GM21576 (cell line): ENCODE measurements around the gene NCOR1.
"Not testable (repeated sequence)": the region's sequence is repeated elsewhere in the genome, so short reads cannot be mapped to it uniquely, and the experiment has no call there.

Source experiments
- ATAC-seq: cut with Tn5 transposase; IDR thresholded peaks from one replicate; pipeline ENCODE4 v1.9.1; 2021; ENCODE audit warnings: mild to moderate bottlenecking, moderate library complexity; ENCODE audit not compliant: unreplicated experiment

The NCOR1 gene

GRCh38 chr17:16215965-16216316 is 607 bp upstream of the NCOR1 start:
- no peak for ATAC-seq

GRCh38 chr17:16215002-16215272 is 397 bp downstream of the NCOR1 start:
- ATAC-seq: peak; percentile 27

GRCh38 chr17:16214190-16215001 is 938 bp downstream of the NCOR1 start:
- ATAC-seq: no peak

GRCh38 chr17:16212793-16213192 is 2.5 kb downstream of the NCOR1 start:
- ATAC-seq: no peak

DNA sequence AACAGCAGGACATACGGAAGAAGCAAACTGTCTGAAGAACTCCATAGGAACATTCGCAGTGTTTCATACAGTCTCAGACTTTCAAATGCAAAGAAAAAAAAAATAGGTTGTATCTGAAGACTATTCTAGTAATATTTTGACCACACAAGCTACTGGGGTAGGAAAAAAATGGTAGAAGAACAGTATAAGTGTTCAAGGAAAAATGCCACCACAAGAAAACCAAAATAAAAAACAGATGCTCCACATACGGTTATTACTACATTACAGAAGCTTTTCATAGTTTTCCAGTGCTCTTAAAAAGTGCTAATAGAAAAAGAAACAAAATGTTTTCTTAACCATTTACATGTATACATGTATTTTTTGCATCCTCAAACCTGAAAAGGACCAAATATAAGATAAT is 3.7 kb downstream of the NCOR1 start:
- ATAC-seq: no peak

- not testable (repeated sequence) for ATAC-seq
Measured at GRCh38 chr17:16204763-16205162, 10.6 kb downstream of the NCOR1 start.

DNA sequence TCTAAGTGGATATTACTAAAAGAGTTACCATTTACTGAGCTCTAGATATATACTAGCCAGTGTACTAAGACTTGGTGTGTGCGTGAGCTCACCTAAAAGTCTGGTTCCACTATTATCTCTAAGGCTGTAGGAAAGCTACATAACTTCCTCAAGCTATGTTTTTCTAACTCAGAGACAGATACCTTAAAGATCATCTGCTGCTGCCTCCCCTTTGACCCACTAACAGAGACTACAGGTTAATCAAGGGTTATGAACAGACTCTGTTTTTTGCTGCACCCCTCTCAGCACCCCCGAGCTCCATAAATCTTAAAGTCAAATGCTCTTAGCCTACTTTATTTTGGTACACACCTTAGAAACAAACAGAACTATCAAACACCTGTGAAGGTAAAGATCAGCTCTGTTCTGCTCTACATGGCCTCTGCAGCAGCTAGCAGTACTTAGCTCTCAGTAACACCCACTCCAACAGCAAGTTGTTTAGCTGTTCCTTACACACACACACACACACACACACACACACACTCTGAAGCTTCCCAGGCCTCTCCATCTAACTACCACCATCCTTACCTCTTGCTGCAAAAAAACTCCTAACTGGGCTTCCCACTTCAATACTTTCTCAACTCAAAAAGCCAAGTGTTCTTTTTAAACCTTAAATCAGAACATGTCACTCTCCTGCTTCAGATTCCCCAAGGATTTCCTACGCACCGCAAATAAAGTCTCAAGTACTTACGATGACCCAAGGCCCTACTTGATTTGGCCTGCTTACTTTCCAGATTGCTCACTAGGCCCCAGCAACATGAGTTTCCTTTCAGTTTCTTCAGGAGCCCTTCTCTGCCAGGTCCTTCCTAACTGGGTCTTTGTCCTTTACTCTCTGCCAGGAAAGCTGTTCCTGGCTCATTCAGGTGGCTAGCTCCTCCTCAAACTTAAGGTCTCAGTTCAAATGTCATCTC is 12.5 kb downstream of the NCOR1 start:
- ATAC-seq: not testable (repeated sequence)

- not testable (repeated sequence) for ATAC-seq
Measured at GRCh38 chr17:16201693-16202131, 13.6 kb downstream of the NCOR1 start.

DNA sequence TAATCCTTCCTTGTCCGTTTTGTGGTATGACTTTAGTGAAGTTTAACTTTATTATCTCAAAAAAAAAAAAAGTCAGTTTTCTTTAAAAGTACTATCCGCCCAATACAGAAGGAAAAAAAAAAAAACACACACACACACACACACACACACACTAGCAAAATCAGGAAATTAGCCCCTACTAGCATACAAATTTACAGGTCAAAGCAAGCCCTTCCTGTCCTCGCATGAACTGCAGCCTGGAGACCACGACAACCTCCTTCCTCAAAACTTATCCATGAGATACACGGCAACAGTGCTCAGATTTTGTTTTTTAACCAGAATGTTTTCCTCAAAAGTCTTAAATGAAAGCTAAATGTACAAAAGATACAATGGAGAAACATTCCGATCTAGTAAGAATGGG is 16.2 kb downstream of the NCOR1 start:
- no peak for ATAC-seq

DNA sequence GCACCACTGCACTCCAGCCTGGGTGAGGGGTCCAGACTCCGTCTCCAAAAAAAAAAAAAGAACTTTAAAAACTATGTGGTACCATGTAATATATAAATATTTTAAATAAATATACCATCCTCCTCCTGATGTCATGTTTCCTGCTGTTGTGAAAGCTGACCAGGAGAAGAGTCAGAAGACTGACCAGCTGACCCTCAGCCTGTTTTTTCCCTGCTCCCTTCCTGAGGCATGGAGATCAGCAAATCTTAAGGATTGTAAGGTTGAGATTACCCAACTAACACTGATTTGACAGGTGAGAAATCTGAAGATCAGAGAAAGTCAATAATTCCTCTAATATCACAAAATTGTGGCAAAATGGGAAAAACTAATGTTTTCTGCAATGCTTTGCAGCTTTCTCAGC is 18.1 kb downstream of the NCOR1 start:
- no peak for ATAC-seq

DNA sequence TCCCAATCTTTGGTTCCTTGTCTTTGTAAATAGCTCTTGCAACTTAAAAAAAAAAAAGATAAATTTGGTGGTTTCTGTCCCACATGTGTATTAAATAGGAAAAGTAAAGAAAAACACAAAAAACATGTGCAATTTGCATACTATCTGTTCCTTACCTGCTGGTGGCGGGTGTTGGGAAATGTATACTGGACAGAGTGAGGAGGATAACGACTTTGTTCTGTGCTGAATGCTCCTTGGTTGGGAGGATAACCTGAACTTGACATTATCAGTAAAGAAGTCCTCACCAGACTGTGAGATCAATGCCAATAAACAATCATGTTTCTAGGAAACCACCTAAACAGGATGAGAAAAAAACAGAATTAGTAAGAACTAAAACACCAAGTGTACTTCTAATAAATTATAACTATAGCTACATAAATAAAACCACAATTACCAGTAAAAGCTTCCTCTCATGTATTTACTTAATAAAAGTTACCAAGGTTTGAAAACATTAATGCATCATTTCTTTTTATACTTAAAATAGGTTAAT is 21.0 kb downstream of the NCOR1 start:
- not testable (repeated sequence) for ATAC-seq

GRCh38 chr17:16191604-16192003 is 23.7 kb downstream of the NCOR1 start:
- no peak for ATAC-seq

- ATAC-seq: no peak
Measured at GRCh38 chr17:16190703-16191360, 24.5 kb downstream of the NCOR1 start.

DNA sequence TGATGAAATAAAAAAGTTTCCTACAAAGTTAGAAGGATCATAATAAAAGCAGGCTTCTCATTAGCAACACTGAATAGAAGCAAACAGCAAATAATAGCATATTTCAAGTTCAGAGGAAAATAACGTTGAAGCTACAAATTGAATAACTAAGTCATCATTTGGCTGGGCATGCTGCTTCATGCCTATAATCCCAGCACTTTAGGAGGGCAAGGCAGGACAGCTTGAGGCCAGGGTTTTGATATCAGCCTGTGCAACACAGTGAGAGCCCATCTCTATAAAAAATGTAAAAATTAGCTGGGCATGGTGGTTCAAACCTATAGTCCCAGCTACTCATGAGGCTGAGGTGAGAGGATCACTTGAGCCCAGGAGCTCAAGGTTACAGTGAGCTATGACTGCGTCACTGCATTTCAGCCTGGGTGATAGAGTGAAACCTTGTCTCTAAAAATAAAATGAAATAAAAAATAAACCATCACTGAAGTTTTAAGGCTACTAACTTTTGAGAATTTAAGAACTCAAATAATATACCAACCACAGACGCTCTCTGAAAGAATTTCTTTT is 25.5 kb downstream of the NCOR1 start:
- ATAC-seq: no peak

GRCh38 chr17:16187642-16188041 is 27.7 kb downstream of the NCOR1 start:
- ATAC-seq: no peak

- ATAC-seq: no peak
Measured at GRCh38 chr17:16181581-16181980, 33.8 kb downstream of the NCOR1 start.

DNA sequence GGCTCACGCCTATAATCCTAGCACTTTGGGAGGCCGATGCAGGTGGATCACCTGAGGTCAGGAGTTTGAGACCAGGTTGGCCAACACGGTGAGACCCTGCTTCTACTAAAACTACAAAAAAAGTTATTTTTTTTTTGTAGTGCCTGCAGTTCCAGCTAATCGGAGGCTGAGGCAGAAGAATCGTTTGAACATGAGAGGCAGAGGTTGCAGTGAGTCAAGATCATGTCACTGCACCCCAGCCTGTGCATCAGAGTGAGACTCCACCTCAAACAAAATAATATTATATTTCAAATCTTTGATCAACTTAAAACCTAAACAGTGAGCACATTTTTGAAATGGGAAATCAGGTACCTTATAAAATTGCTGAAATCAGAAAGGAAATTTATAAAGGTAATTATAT is 36.5 kb downstream of the NCOR1 start:
- no peak for ATAC-seq

DNA sequence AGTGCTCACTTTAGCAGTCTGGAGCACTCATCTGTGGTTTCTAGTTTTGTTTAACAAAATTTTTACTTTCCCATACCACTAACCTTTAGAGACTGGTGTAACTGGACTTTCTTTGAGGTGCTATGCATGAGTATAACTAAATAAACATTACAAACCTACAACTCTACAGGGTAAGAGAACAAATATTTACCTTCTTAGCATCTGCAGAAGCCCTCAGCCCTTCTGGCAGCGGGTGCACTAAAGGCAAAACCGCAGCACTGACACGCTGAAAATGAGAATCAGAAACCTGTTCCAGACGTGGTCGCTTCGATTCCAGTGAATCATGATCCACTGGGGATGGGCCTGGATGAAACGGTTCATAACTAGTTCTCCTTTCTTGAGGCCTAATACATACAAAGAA is 43.7 kb downstream of the NCOR1 start:
- ATAC-seq: no peak

GRCh38 chr17:16166766-16167165 is 48.6 kb downstream of the NCOR1 start:
- ATAC-seq: not testable (repeated sequence)

GRCh38 chr17:16158714-16159113 is 56.6 kb downstream of the NCOR1 start:
- ATAC-seq: no peak

DNA sequence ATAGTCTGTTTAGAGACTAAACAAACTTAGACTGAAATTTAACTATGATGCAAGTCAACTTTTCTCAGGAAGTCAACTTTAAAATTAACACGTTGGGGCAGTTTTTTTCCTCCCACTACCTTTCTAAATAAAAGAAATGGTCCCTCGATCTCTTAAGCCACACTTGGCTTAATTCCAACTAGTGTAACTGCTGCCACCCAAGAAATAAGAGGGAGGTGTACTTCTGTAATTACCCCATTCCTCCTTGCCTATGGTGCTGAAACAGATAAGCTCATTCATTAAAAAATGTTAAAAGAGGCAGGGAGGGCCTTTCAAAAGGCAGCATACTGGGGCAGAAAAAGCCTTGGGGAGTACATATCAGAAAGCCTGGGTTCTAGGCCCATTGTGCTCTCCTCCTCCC is 59.8 kb downstream of the NCOR1 start:
- ATAC-seq: no peak
